Neural progenitor cell (in vitro differentiated cells): ENCODE data around the gene PALB2. TPM values are rescaled to one million over a fixed set of nuclear protein-coding genes. Genes with fewer than 3 reads are reported as not detected.

Experiments
- DNase-seq: peaks from one replicate; pipeline ENCODE4 v3.0.0-alpha.2; 2016; ENCODE audit warnings: low spot score
- H2AFZ ChIP-seq: fragments of 200-600 bp; sonication (generic); replicated peaks from 2 replicates; pipeline ENCODE4 v1.6.1; 2016; ENCODE audit warnings: antibody characterized with exemption
- H3F3A ChIP-seq: fragments of 200-600 bp; sonication (generic); 2 replicates; pipeline ENCODE4 v1.6.1; 2016; ENCODE audit warnings: antibody characterized with exemption, low read depth
- H3K27ac ChIP-seq: fragments of 200-600 bp; sonication (generic); 2 replicates; pipeline ENCODE4 v1.5.1; 2016; ENCODE audit warnings: mild to moderate bottlenecking
- H3K27me3 ChIP-seq: fragments of 200-600 bp; sonication (generic); 2 replicates; pipeline ENCODE4 v1.6.1; 2016; ENCODE audit warnings: mild to moderate bottlenecking, moderate library complexity
- H3K36me3 ChIP-seq: fragments of 200-600 bp; sonication (generic); 2 replicates; pipeline ENCODE4 v1.5.1; 2016
- H3K4me1 ChIP-seq: fragments of 200-600 bp; sonication (generic); 2 replicates; pipeline ENCODE4 v1.6.1; 2016; ENCODE audit warnings: mixed run types
- H3K4me2 ChIP-seq: fragments of 200-600 bp; sonication (generic); 2 replicates; pipeline ENCODE4 v1.6.1; 2016
- H3K4me3 ChIP-seq: fragments of 200-600 bp; sonication (generic); 2 replicates; pipeline ENCODE4 v1.5.1; 2016
- H3K79me2 ChIP-seq: fragments of 200-600 bp; sonication (generic); 2 replicates; pipeline ENCODE4 v1.6.1; 2016; ENCODE audit warnings: low read depth
- H3K9ac ChIP-seq: fragments of 200-600 bp; sonication (generic); 2 replicates; pipeline ENCODE4 v1.6.1; 2016
- H3K9me3 ChIP-seq: fragments of 200-600 bp; sonication (generic); 2 replicates; pipeline ENCODE4 v1.5.1; 2016; ENCODE audit warnings: low read depth
- H4K20me1 ChIP-seq: fragments of 200-600 bp; sonication (generic); 2 replicates; pipeline ENCODE4 v1.6.1; 2016; ENCODE audit warnings: low read depth
- H3K27ac Mint-ChIP-seq: 3 replicates; pipeline ENCODE4 v1.8.0; 2021; ENCODE audit warnings: mixed read lengths
- H3K27me3 Mint-ChIP-seq: 2 replicates; pipeline ENCODE4 v1.8.0; 2022; ENCODE audit warnings: low read depth, mild to moderate bottlenecking, inconsistent platforms, moderate library complexity, mixed read lengths; ENCODE audit not compliant: insufficient read depth
- H3K36me3 Mint-ChIP-seq: 3 replicates; pipeline ENCODE4 v1.8.0; 2021; ENCODE audit warnings: mixed read lengths
- H3K4me1 Mint-ChIP-seq: 3 replicates; pipeline ENCODE4 v1.8.0; 2021; ENCODE audit warnings: mixed read lengths
- H3K4me3 Mint-ChIP-seq: 3 replicates; pipeline ENCODE4 v1.8.0; 2021; ENCODE audit warnings: mild to moderate bottlenecking, moderate library complexity, mixed read lengths
- H3K9me3 Mint-ChIP-seq: 3 replicates; pipeline ENCODE4 v1.8.0; 2020; ENCODE audit warnings: mixed read lengths
- EZH2 ChIP-seq: fragments of 200-600 bp; sonication (generic); IDR thresholded peaks from 2 replicates; pipeline ENCODE4 v1.6.1; 2017; ENCODE audit warnings: antibody characterized with exemption, mild to moderate bottlenecking, moderate library complexity
- EZH2phosphoT487 ChIP-seq: fragments of 200-600 bp; sonication (generic); IDR thresholded peaks from 2 replicates; pipeline ENCODE4 v1.6.1; 2017; ENCODE audit warnings: antibody characterized with exemption
- total RNA-seq: library from RNA; depleted of rRNA; stranded (reverse); fragments of >200 nt; gene quantifications from 2 replicates; pipeline ENCODE4 v1.2.3, GENCODE V29; 2015; ENCODE audit warnings: low replicate concordance
- TF ChIP-seq, protein P1 (sequence below): fragments of 200-600 bp; sonication (generic); IDR thresholded peaks from 2 replicates; pipeline ENCODE4 v1.5.1; 2017; ENCODE audit warnings: antibody characterized with exemption, mild to moderate bottlenecking

Gene PALB2
- total RNA-seq, 1 donor from 2014 or later, result 23.3 TPM

GRCh38 chr16:23573817-23574216 lies 67.3 kb downstream of the PALB2 start:
- H3K27me3 ChIP-seq, result no peaks in the 10 kb centered on the region
- H3K36me3 Mint-ChIP-seq, result peaks cover 16% of the 10 kb centered on the region
- H3F3A ChIP-seq, result no peaks in the 10 kb centered on the region

DNA sequence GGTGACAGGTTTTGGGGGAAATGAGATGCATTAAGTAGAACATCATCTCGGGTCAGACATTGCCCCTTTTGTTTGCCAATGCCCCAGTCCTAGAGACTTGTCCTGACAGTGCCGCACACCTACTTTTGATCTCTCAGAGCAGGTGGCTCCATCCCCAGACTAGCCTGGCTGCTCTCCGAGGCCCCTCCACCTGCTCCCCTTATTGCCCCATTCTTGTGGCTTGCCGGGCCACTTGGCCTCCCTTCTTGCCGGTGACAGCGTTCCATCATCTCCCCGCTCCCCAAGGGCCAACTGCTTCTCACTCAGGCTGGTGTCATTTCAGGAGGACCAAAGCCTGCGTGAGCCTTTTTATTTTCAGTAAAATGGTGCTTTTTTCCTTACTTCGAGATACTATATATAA lies 68.7 kb downstream of the PALB2 start:
- H3K4me3 ChIP-seq, result no peak overlapping the region
- no peak overlapping the region for H3K27ac ChIP-seq
- peaks cover 18% of the 10 kb centered on the region for H3K36me3 Mint-ChIP-seq

More at GRCh38 chr16:23573817-23574216, 67.3 kb downstream of the PALB2 start:
- H3K79me2 ChIP-seq, result no peaks in the 10 kb centered on the region
- H3K9me3 ChIP-seq, result no peaks in the 10 kb centered on the region
- Mint-ChIP-seq H3K4me1 (no peaks in the 10 kb centered on the region), H3K4me3 (no peak overlapping the region), H3K9me3 (no peaks in the 10 kb centered on the region), H3K27ac (no peak overlapping the region), H3K27me3 (no peaks in the 10 kb centered on the region)
- no peak overlapping the region for H2AFZ ChIP-seq
- H3K36me3 ChIP-seq, result no peaks in the 10 kb centered on the region
- no peak overlapping the region for H3K4me3 ChIP-seq
- no peak for DNase-seq
- H3K9ac ChIP-seq, result no peak overlapping the region
- H3K27ac ChIP-seq, result no peak overlapping the region
- H4K20me1 ChIP-seq, result peaks cover 16% of the 10 kb centered on the region
- no peak for TF ChIP-seq EZH2phosphoT487
- no peak for TF ChIP-seq EZH2
- TF ChIP-seq, protein P1, sequence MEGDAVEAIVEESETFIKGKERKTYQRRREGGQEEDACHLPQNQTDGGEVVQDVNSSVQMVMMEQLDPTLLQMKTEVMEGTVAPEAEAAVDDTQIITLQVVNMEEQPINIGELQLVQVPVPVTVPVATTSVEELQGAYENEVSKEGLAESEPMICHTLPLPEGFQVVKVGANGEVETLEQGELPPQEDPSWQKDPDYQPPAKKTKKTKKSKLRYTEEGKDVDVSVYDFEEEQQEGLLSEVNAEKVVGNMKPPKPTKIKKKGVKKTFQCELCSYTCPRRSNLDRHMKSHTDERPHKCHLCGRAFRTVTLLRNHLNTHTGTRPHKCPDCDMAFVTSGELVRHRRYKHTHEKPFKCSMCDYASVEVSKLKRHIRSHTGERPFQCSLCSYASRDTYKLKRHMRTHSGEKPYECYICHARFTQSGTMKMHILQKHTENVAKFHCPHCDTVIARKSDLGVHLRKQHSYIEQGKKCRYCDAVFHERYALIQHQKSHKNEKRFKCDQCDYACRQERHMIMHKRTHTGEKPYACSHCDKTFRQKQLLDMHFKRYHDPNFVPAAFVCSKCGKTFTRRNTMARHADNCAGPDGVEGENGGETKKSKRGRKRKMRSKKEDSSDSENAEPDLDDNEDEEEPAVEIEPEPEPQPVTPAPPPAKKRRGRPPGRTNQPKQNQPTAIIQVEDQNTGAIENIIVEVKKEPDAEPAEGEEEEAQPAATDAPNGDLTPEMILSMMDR, result no peak
- no peak overlapping the region for H3K4me2 ChIP-seq
- no peaks in the 10 kb centered on the region for H3K4me1 ChIP-seq

DNA sequence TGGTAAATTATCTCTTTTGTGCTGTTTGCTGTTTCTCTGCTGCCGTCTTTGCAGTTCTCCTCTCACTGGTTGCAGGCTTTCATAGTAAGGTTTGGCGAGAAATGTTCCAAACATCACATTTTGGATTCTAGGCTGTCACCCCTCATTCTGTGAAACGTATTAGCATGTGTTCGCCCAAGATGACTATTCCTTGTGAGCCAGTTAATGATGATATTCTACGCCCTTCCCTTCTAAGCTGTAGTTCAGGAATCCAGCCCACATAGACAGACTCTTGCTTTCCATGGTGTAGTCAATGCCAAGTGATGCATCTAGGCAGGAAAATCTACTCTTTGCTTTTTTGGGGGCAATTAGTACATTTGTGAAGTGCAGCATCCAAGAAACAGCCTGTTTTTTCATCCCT lies 69.2 kb downstream of the PALB2 start:
- Mint-ChIP-seq H3K4me3 (no peak overlapping the region), H3K9me3 (no peaks in the 10 kb centered on the region), H3K27ac (peak overlapping the region; percentile 9), H3K27me3 (no peaks in the 10 kb centered on the region), H3K36me3 (peaks cover 23% of the 10 kb centered on the region), H3K4me1 (no peaks in the 10 kb centered on the region)
- Histone ChIP-seq H3K4me1 (no peaks in the 10 kb centered on the region), H3K79me2 (no peaks in the 10 kb centered on the region), H3K36me3 (no peaks in the 10 kb centered on the region), H4K20me1 (peaks cover 16% of the 10 kb centered on the region), H3K27me3 (no peaks in the 10 kb centered on the region), H3K9me3 (no peaks in the 10 kb centered on the region), H3K9ac (no peak overlapping the region), H3K27ac (no peak overlapping the region), H3K4me2 (no peak overlapping the region), H3K4me3 (no peak overlapping the region), H2AFZ (no peak overlapping the region), H3F3A (no peaks in the 10 kb centered on the region)
- no peak for DNase-seq
- no peak for TF ChIP-seq EZH2
- TF ChIP-seq EZH2phosphoT487, result no peak
- TF ChIP-seq, protein P1, result no peak

More for the DNA sequence above, 68.7 kb downstream of the PALB2 start:
- Histone ChIP-seq H3K36me3 (no peaks in the 10 kb centered on the region), H3K9ac (no peak overlapping the region), H3K79me2 (no peaks in the 10 kb centered on the region), H4K20me1 (peaks cover 16% of the 10 kb centered on the region), H3K4me1 (no peaks in the 10 kb centered on the region), H3K4me2 (no peak overlapping the region), H2AFZ (no peak overlapping the region), H3K9me3 (no peaks in the 10 kb centered on the region), H3F3A (no peaks in the 10 kb centered on the region), H3K27me3 (no peaks in the 10 kb centered on the region)
- Mint-ChIP-seq H3K27me3 (no peaks in the 10 kb centered on the region), H3K4me1 (no peaks in the 10 kb centered on the region), H3K27ac (no peak overlapping the region), H3K9me3 (no peaks in the 10 kb centered on the region), H3K4me3 (no peak overlapping the region)
- DNase-seq, result no peak
- TF ChIP-seq, protein P1, result no peak
- TF ChIP-seq EZH2phosphoT487 (no peak), EZH2 (no peak)
